Brain microvascular endothelial cell (primary cell): ENCODE measurements around the gene ST3GAL6.

ENCODE experiments used
- DNase-seq: peaks from one replicate; pipeline ENCODE4 v3.0.0-alpha.2; 2020
- H3K27ac ChIP-seq: fragments of 250-450 bp; sonication (Bioruptor Pico); 2 replicates; pipeline ENCODE4 v1.5.1; 2020; ENCODE audit warnings: mild to moderate bottlenecking, moderate library complexity
- H3K27me3 ChIP-seq: fragments of 250-450 bp; sonication (Bioruptor Pico); replicated peaks from 2 replicates; pipeline ENCODE4 v1.5.1; 2020; ENCODE audit warnings: mild to moderate bottlenecking
- H3K36me3 ChIP-seq: fragments of 250-450 bp; sonication (Bioruptor Pico); replicated peaks from 2 replicates; pipeline ENCODE4 v1.5.1; 2020; ENCODE audit warnings: mild to moderate bottlenecking
- H3K4me3 ChIP-seq: 2 replicates; pipeline ENCODE4 v1.5.1; 2011; ENCODE audit warnings: low read depth, mild to moderate bottlenecking, control low read depth, low read length, moderate library complexity
- in situ Hi-C: cut with HindIII; loops from 2 replicates; pipeline ENCODE4 v1.10.0; 2017; ENCODE audit warnings: low sequenced_read_pairs, low pct_ligation_motif_present
- TF ChIP-seq, protein P1 (sequence below): IDR thresholded peaks from 2 replicates; pipeline ENCODE4 v1.5.1; 2011; ENCODE audit warnings: low read depth, mild to moderate bottlenecking, moderate library complexity, low read length, control low read depth, inconsistent platforms; ENCODE audit errors: missing control alignments

Gene ST3GAL6

DNA sequence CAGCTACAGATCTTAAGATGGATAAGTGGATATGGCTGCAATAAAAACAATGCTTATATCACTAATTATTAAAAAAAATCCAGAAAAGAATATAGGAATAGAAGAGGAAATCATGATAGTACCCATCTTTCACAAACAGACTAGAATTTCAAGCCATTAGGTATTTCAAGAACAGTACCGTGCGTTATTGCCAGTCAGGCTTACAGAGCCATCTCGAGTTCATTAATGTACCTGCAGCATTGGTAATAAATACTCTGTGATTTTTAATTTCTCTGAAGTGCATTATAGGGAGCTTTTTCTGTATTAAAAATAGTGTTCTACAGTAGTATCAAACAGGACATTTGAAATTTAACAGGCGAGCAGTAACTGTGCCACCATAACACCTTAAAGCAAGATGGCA lies 35.7 kb downstream of the ST3GAL6 start:
- DNase-seq: no peak
- H3K27ac ChIP-seq: no peak overlapping the region
- H3K4me3 ChIP-seq: no peak overlapping the region
- in situ Hi-C loops: loop anchor here (25.0 kb wide), 1 partner anchor 187 kb away; no protein-coding TSS in a partner anchor
- TF ChIP-seq, protein P1, sequence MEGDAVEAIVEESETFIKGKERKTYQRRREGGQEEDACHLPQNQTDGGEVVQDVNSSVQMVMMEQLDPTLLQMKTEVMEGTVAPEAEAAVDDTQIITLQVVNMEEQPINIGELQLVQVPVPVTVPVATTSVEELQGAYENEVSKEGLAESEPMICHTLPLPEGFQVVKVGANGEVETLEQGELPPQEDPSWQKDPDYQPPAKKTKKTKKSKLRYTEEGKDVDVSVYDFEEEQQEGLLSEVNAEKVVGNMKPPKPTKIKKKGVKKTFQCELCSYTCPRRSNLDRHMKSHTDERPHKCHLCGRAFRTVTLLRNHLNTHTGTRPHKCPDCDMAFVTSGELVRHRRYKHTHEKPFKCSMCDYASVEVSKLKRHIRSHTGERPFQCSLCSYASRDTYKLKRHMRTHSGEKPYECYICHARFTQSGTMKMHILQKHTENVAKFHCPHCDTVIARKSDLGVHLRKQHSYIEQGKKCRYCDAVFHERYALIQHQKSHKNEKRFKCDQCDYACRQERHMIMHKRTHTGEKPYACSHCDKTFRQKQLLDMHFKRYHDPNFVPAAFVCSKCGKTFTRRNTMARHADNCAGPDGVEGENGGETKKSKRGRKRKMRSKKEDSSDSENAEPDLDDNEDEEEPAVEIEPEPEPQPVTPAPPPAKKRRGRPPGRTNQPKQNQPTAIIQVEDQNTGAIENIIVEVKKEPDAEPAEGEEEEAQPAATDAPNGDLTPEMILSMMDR: no peak
- H3K36me3 ChIP-seq: peaks cover 73% of the 10 kb centered on the region
- H3K27me3 ChIP-seq: no peaks in the 10 kb centered on the region

DNA sequence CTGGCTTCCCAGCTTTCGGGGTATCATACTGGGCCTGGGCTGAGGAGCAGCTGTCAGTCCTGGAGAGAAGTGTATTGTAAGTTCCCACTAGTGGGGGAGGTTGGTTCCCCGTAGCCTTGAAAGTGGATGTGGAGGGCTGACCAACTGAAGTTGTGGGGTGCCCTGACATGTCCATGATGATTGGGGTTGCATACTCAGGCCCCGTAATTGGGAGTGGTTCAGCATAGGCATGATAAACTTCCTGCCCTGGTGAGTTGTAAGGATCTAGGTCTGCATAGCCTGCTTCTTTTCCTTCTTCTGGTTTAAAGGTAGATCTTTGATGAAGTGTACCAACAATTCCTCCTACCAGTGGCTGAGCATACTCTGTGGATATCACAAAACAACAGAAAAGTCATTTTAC lies 36.3 kb downstream of the ST3GAL6 start:
- in situ Hi-C loops: loop anchor here (25.0 kb wide), 1 partner anchor 187 kb away; no protein-coding TSS in a partner anchor
- Histone ChIP-seq H3K36me3 (peaks cover 76% of the 10 kb centered on the region), H3K27me3 (no peaks in the 10 kb centered on the region), H3K4me3 (no peak overlapping the region), H3K27ac (no peak overlapping the region)
- TF ChIP-seq, protein P1: no peak
- DNase-seq: no peak

- no peak for DNase-seq
- Histone ChIP-seq H3K27ac (no peak overlapping the region), H3K27me3 (no peaks in the 10 kb centered on the region), H3K36me3 (peaks cover 81% of the 10 kb centered on the region), H3K4me3 (no peak overlapping the region)
- TF ChIP-seq, protein P1: no peak
- in situ Hi-C loops: loop anchor here (25.0 kb wide), 1 partner anchor 187 kb away; no protein-coding TSS in a partner anchor
These were observed 37.3 kb downstream of the ST3GAL6 start for GRCh38 chr3:98800401-98800800.

- in situ Hi-C loops: loop anchor here (25.0 kb wide), 1 partner anchor 186 kb away; no protein-coding TSS in a partner anchor
- TF ChIP-seq, protein P1: peak; percentile 50
- no peak for DNase-seq
- no peak overlapping the region for H3K4me3 ChIP-seq
- peaks cover 87% of the 10 kb centered on the region for H3K36me3 ChIP-seq
- H3K27me3 ChIP-seq: no peaks in the 10 kb centered on the region
- no peak overlapping the region for H3K27ac ChIP-seq
These were observed 38.1 kb downstream of the ST3GAL6 start for GRCh38 chr3:98801043-98801747.

DNA sequence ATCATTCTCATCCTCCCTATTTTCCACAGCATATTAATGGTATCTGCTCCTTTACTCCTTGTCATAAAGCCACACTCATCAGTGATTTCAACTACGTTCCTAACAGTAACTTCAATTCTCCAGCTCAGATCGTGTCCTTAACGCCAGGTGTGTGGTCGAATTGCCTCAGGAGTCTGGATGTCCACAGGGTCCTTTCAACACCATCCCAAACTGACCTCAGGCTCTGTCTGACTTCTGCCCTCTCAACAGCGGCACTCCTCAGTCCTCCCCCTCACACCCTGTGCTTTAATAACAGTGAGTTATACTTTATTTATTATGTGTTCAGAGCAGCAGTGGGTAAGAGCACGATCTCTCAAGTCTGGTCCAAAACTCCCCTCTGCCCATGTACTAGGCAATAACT lies 42.4 kb downstream of the ST3GAL6 start:
- Histone ChIP-seq H3K27me3 (no peaks in the 10 kb centered on the region), H3K36me3 (peaks cover 88% of the 10 kb centered on the region), H3K27ac (peak overlapping the region; percentile 2), H3K4me3 (no peak overlapping the region)
- in situ Hi-C loops: loop anchor here (25.0 kb wide), 1 partner anchor 182 kb away; no protein-coding TSS in a partner anchor
- TF ChIP-seq, protein P1: no peak
- DNase-seq: no peak
